H9 (cell line): Measurements from ENCODE around the gene DUSP28. TPM values are rescaled to one million over a fixed set of nuclear protein-coding genes. Genes with fewer than 3 reads are reported as not detected.

Experiments
- DNase-seq: peaks from one replicate; pipeline ENCODE4 v3.0.0-alpha.2; 2017
- H2AFZ ChIP-seq: one replicate; pipeline ENCODE4 v1.6.1; 2013; ENCODE audit warnings: mild to moderate bottlenecking, low read length, control low read depth, moderate library complexity
- H2AK5ac ChIP-seq: 2 replicates; pipeline ENCODE4 v1.6.1; 2013; ENCODE audit warnings: low read length, control low read depth, mixed read lengths; ENCODE audit not compliant: insufficient read length
- H2BK120ac ChIP-seq: one replicate; pipeline ENCODE4 v1.6.1; 2013; ENCODE audit warnings: low read depth, mild to moderate bottlenecking, low read length, control low read depth, inconsistent platforms; ENCODE audit not compliant: poor library complexity, severe bottlenecking
- H2BK12ac ChIP-seq: 2 replicates; pipeline ENCODE4 v1.6.1; 2013; ENCODE audit warnings: low read length, control low read depth, mixed read lengths, low read depth; ENCODE audit not compliant: insufficient read length
- H2BK15ac ChIP-seq: 2 replicates; pipeline ENCODE4 v1.6.1; 2013; ENCODE audit warnings: low read depth, low read length, control low read depth
- H2BK20ac ChIP-seq: one replicate; pipeline ENCODE4 v1.6.1; 2013; ENCODE audit warnings: low read depth, mild to moderate bottlenecking, low read length, control low read depth, inconsistent platforms; ENCODE audit not compliant: poor library complexity, severe bottlenecking
- H2BK5ac ChIP-seq: 2 replicates; pipeline ENCODE4 v1.6.1; 2013; ENCODE audit warnings: low read length, control low read depth, mixed read lengths; ENCODE audit not compliant: insufficient read length
- H3K14ac ChIP-seq: 2 replicates; pipeline ENCODE4 v1.6.1; 2013; ENCODE audit warnings: low read length, control low read depth; ENCODE audit not compliant: insufficient read depth
- H3K18ac ChIP-seq: 2 replicates; pipeline ENCODE4 v1.6.1; 2013; ENCODE audit warnings: low read depth, mild to moderate bottlenecking, mixed read lengths, low read length, control low read depth; ENCODE audit not compliant: insufficient read length
- H3K23ac ChIP-seq: 2 replicates; pipeline ENCODE4 v1.6.1; 2013; ENCODE audit warnings: low read length, control low read depth, mixed read lengths, low read depth; ENCODE audit not compliant: insufficient read length
- H3K23me2 ChIP-seq: 2 replicates; pipeline ENCODE4 v1.6.1; 2013; ENCODE audit warnings: low read depth, mild to moderate bottlenecking, mixed read lengths, low read length, control low read depth; ENCODE audit not compliant: insufficient read length, poor library complexity, severe bottlenecking
- H3K27ac ChIP-seq: 2 replicates; pipeline ENCODE4 v1.5.1; 2013; ENCODE audit warnings: low read length, control low read depth, mixed read lengths, low read depth; ENCODE audit not compliant: insufficient read length
- H3K27me3 ChIP-seq: 2 replicates; pipeline ENCODE4 v1.6.1; 2013; ENCODE audit warnings: low read length, control low read depth, inconsistent platforms; ENCODE audit not compliant: insufficient read depth
- H3K4ac ChIP-seq: 2 replicates; pipeline ENCODE4 v1.6.1; 2013; ENCODE audit warnings: low read depth, mild to moderate bottlenecking, control low read depth, inconsistent platforms, low read length, moderate library complexity
- H3K4me1 ChIP-seq: 2 replicates; pipeline ENCODE4 v1.6.1; 2013; ENCODE audit warnings: low read length, control low read depth, inconsistent platforms; ENCODE audit not compliant: insufficient read depth
- H3K4me2 ChIP-seq: 2 replicates; pipeline ENCODE4 v1.6.1; 2013; ENCODE audit warnings: low read length, control low read depth, mixed read lengths; ENCODE audit not compliant: insufficient read length, insufficient read depth
- H3K56ac ChIP-seq: 2 replicates; pipeline ENCODE4 v1.6.1; 2013; ENCODE audit warnings: low read depth, mild to moderate bottlenecking, mixed read lengths, low read length, control low read depth; ENCODE audit not compliant: insufficient read length
- H3K79me1 ChIP-seq: 2 replicates; pipeline ENCODE4 v1.6.1; 2013; ENCODE audit warnings: low read depth, mild to moderate bottlenecking, moderate library complexity, low read length, control low read depth, inconsistent platforms; ENCODE audit not compliant: insufficient read depth, poor library complexity, severe bottlenecking
- H3K79me2 ChIP-seq: 2 replicates; pipeline ENCODE4 v1.6.1; 2013; ENCODE audit warnings: low read length, control low read depth, inconsistent platforms; ENCODE audit not compliant: insufficient read depth
- H3K9ac ChIP-seq: 2 replicates; pipeline ENCODE4 v1.6.1; 2013; ENCODE audit warnings: low read length, control low read depth, mixed read lengths; ENCODE audit not compliant: insufficient read length; ENCODE audit errors: extremely low read depth
- H3K9me3 ChIP-seq: one replicate; pipeline ENCODE4 v1.6.1; 2013; ENCODE audit warnings: low read depth, low read length, inconsistent platforms; ENCODE audit not compliant: control insufficient read depth
- H3T11ph ChIP-seq: one replicate; pipeline ENCODE4 v1.6.1; 2013; ENCODE audit warnings: mild to moderate bottlenecking, low read length, control low read depth, inconsistent platforms
- H4K20me1 ChIP-seq: one replicate; pipeline ENCODE4 v1.6.1; 2013; ENCODE audit not compliant: control insufficient read depth, insufficient read length, insufficient read depth
- H4K5ac ChIP-seq: 2 replicates; pipeline ENCODE4 v1.6.1; 2013; ENCODE audit warnings: low read depth, mild to moderate bottlenecking, mixed read lengths, low read length, control low read depth; ENCODE audit not compliant: insufficient read length
- H4K8ac ChIP-seq: replicated peaks from 2 replicates; pipeline ENCODE4 v1.6.1; 2013; ENCODE audit warnings: low read length, control low read depth, mixed read lengths, low read depth; ENCODE audit not compliant: insufficient read length
- H4K91ac ChIP-seq: 2 replicates; pipeline ENCODE4 v1.6.1; 2013; ENCODE audit warnings: low read depth, mild to moderate bottlenecking, moderate library complexity, mixed read lengths, low read length, control low read depth; ENCODE audit not compliant: insufficient read length
- H3K27ac Mint-ChIP-seq, 3 experiments: 2 replicates in 2 of 3; 3 replicates in 1 of 3; pipeline ENCODE4 v1.8.0; 2020 to 2021; ENCODE audit warnings: mixed read lengths in 3 of 3, mild to moderate bottlenecking in 1 of 3, moderate library complexity in 1 of 3
- H3K27me3 Mint-ChIP-seq: 2 replicates; pipeline ENCODE4 v1.8.0; 2021; ENCODE audit warnings: low read depth, mild to moderate bottlenecking, moderate library complexity, mixed read lengths
- H3K36me3 Mint-ChIP-seq, 3 experiments: 2 replicates in 2 of 3; 3 replicates in 1 of 3; pipeline ENCODE4 v1.8.0; 2020 to 2021; ENCODE audit warnings: low read depth in 3 of 3, mixed read lengths in 3 of 3; ENCODE audit not compliant: insufficient read depth in 1 of 3
- H3K4me1 Mint-ChIP-seq, 2 experiments: 2 replicates each; pipeline ENCODE4 v1.8.0; 2020; ENCODE audit warnings: mixed read lengths in 2 of 2
- H3K4me3 Mint-ChIP-seq, 2 experiments: 2 replicates in 1 of 2; 3 replicates in 1 of 2; pipeline ENCODE4 v1.8.0; 2020 to 2021; ENCODE audit warnings: mild to moderate bottlenecking in 2 of 2, mixed read lengths in 2 of 2, moderate library complexity in 1 of 2
- H3K9me3 Mint-ChIP-seq, 2 experiments: 2 replicates in 1 of 2; 3 replicates in 1 of 2; pipeline ENCODE4 v1.8.0; 2020; ENCODE audit warnings: mild to moderate bottlenecking in 2 of 2, mixed read lengths in 2 of 2, moderate library complexity in 1 of 2
- WGBS: extraction: QIAGEN DNeasy Blood & Tissue Kit; methylation state at CpG from one replicate; pipeline ENCODE4 v1.1.7; 2013; ENCODE audit warnings: missing lambda C conversion rate, low lambda C conversion rate, mixed read lengths; ENCODE audit not compliant: insufficient read length; ENCODE audit errors: extremely low coverage; 5-methylcytosine and 5-hydroxymethylcytosine counted together
- total RNA-seq: library from RNA; stranded (reverse); gene quantifications from 2 replicates; pipeline ENCODE4 v1.2.1, GENCODE V29; 2021
- TF ChIP-seq, protein P1 (sequence below): fragments of 200-600 bp; sonication (generic); conservative IDR thresholded peaks from 3 replicates; pipeline ENCODE4 v1.8.0; 2021; ENCODE audit warnings: antibody characterized with exemption, mild to moderate bottlenecking

Gene DUSP28
- total RNA-seq, 1 experiment from 2014 or later: 1.6 TPM

DNA sequence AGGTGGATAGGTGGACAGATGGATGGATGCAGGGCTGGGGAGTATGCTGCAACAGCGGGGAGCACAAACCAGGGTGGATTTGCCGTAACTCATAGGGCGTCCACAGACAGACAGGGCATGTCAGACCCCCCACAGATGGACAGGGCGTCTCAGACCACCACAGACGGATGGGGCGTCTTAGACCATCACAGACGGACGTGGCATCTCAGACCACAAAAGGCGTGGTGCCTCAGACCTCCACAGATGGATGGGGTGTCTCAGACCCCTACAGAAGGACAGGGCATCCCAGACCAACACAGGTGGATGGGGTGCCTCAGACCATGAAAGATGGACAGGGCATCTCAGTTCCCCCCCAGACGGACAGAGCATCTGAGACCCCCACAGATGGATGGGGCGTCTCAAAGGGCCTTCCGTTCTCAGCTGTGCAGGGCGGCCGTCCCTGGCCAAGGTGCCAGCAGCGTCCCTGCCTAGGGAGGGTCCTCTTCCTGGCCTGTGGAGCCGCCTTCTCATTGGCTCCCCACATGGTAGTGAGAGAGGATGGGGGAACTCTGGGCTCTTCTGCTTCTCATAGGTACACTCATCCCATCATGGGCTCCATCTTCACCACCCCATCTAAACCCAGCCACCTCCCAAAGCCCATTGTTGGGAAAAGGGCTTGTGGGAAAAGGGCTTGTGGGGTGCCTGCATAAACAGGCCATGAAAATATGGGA, 4.5 kb upstream of the DUSP28 start:
- peaks cover 17 to 19% (median 19%) of the 10 kb centered on the region in 3 experiments for H3K36me3 Mint-ChIP-seq
- H2AFZ ChIP-seq: no peak overlapping the region
- DNase-seq: no peak
- H2BK20ac ChIP-seq: no peak overlapping the region
- no peak overlapping the region for H3K27ac Mint-ChIP-seq
- no peak overlapping the region for H2BK120ac ChIP-seq
- H3T11ph ChIP-seq: no peak overlapping the region
- no peak overlapping the region for H4K5ac ChIP-seq
- H3K27me3 Mint-ChIP-seq: peaks cover 21% of the 10 kb centered on the region
- H3K4me3 Mint-ChIP-seq: no peak overlapping the region
- H2BK5ac ChIP-seq: no peak overlapping the region
- no peaks in the 10 kb centered on the region for H3K4me1 ChIP-seq
- no peak overlapping the region for H3K18ac ChIP-seq
- H3K9ac ChIP-seq: no peak overlapping the region
- H3K56ac ChIP-seq: no peak overlapping the region
- no peak overlapping the region for H2BK15ac ChIP-seq
- H3K79me1 ChIP-seq: no peaks in the 10 kb centered on the region
- H3K9me3 Mint-ChIP-seq: peaks cover 13 to 15% of the 10 kb centered on the region in 2 experiments
- TF ChIP-seq, protein P1, sequence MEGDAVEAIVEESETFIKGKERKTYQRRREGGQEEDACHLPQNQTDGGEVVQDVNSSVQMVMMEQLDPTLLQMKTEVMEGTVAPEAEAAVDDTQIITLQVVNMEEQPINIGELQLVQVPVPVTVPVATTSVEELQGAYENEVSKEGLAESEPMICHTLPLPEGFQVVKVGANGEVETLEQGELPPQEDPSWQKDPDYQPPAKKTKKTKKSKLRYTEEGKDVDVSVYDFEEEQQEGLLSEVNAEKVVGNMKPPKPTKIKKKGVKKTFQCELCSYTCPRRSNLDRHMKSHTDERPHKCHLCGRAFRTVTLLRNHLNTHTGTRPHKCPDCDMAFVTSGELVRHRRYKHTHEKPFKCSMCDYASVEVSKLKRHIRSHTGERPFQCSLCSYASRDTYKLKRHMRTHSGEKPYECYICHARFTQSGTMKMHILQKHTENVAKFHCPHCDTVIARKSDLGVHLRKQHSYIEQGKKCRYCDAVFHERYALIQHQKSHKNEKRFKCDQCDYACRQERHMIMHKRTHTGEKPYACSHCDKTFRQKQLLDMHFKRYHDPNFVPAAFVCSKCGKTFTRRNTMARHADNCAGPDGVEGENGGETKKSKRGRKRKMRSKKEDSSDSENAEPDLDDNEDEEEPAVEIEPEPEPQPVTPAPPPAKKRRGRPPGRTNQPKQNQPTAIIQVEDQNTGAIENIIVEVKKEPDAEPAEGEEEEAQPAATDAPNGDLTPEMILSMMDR: no peak
- H3K4me2 ChIP-seq: no peak overlapping the region
- no peak overlapping the region for H4K91ac ChIP-seq
- peaks cover 12 to 16% of the 10 kb centered on the region in 2 experiments for H3K4me1 Mint-ChIP-seq
- H4K8ac ChIP-seq: no peak overlapping the region
- H3K27ac ChIP-seq: no peak overlapping the region
- WGBS: no CpG with 5 or more reads among the region's 16 CpGs
- peaks cover 11% of the 10 kb centered on the region for H3K9me3 ChIP-seq
- peaks cover 5% of the 10 kb centered on the region; the same call in 1 of the 2 replicates for H3K27me3 ChIP-seq
- H3K23me2 ChIP-seq: peaks cover 3% of the 10 kb centered on the region
- no peaks in the 10 kb centered on the region for H4K20me1 ChIP-seq
- no peak overlapping the region for H3K4ac ChIP-seq
- no peaks in the 10 kb centered on the region for H3K79me2 ChIP-seq
- H3K23ac ChIP-seq: no peak overlapping the region
- H2BK12ac ChIP-seq: no peak overlapping the region
- no peak overlapping the region for H3K14ac ChIP-seq
- no peak overlapping the region for H2AK5ac ChIP-seq
